Smooth muscle cell of bladder (primary cell): ENCODE data around the gene COL9A3. TPM values are rescaled to one million over a fixed set of nuclear protein-coding genes. Genes with fewer than 3 reads are reported as not detected.

Experiments used
- total RNA-seq: library from RNA; depleted of rRNA; stranded (reverse); fragments of >200 nt; gene quantifications from 2 replicates; pipeline ENCODE4 v1.2.3, GENCODE V29; 2014

Gene COL9A3
- 0.57 and 0.74 TPM in 2 replicates for total RNA-seq

GRCh38 chr20:62816884-62817873 is at the start of gene COL9A3:
COL9A3 (plus strand) TSS chr20:62817050; CDS start chr20:62817065, 15 bp downstream.

GRCh38 chr20:62804627-62805154 is 12.2 kb upstream of the COL9A3 start, which contains the start of gene OGFR:
OGFR (plus strand) TSS chr20:62804835; CDS start chr20:62804860, 25 bp downstream.

GRCh38 chr20:62861726-62862336 is 45.0 kb downstream of the COL9A3 start, which contains the start of gene TCFL5:
TCFL5 (minus strand) TSS chr20:62861822; CDS start chr20:62861670, 152 bp downstream.

Other genes starting within 250 kb of the COL9A3 start
- gene SLCO4A1, start 174.5 kb upstream of the COL9A3 start, total RNA-seq = 0.09 and 0.14 TPM in 2 replicates
- 0.09 TPM in 1 of 2 replicates, not detected in the other for gene NTSR1, start 108.2 kb upstream of the COL9A3 start, total RNA-seq
- gene MRGBP, start 20.6 kb upstream of the COL9A3 start, total RNA-seq = 15.8 and 17.7 TPM in 2 replicates
- gene OGFR, start 12.2 kb upstream of the COL9A3 start, total RNA-seq = 33.0 and 38.6 TPM in 2 replicates
- 14.1 and 18.7 TPM in 2 replicates for gene TCFL5, start 44.8 kb downstream of the COL9A3 start, total RNA-seq
- gene DIDO1, start 109.5 kb downstream of the COL9A3 start, total RNA-seq = 25.6 and 30.0 TPM in 2 replicates
- gene GID8, start 121.1 kb downstream of the COL9A3 start, total RNA-seq = 29.7 and 44.3 TPM in 2 replicates
- gene SLC17A9, start 135.7 kb downstream of the COL9A3 start, total RNA-seq = 9.4 TPM in 2 replicates
- gene BHLHE23, start 189.9 kb downstream of the COL9A3 start, total RNA-seq = not detected in 2 replicates